GM21515 (cell line): ENCODE data around the gene CYP2C18.
"Not testable (repeated sequence)": the region's sequence is repeated elsewhere in the genome, so short reads cannot be mapped to it uniquely, and the experiment has no call there.

ENCODE experiments used
- ATAC-seq: cut with Tn5 transposase; IDR thresholded peaks from one replicate; pipeline ENCODE4 v1.9.1; 2021; ENCODE audit not compliant: unreplicated experiment

The CYP2C18 gene

DNA sequence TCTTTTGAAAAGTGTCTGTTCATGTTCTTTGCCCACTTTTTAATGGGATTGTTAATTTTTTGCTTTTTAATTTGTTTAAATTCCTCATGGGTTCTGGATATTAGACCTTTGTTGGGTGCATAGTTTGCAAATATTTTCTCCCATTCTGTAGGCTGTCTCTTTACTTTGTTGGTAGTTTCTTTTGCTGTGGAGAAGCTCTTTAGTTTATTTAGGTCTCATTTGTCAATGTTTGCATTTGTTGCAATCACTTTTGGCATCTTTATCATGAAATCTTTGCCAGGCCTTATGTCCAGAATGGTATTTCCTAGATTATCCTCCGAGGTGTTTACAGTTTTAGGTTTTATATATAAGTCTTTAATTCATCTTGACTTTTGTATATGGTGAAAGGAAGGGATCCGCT, 55.1 kb downstream of the CYP2C18 start:
- no peak for ATAC-seq

DNA sequence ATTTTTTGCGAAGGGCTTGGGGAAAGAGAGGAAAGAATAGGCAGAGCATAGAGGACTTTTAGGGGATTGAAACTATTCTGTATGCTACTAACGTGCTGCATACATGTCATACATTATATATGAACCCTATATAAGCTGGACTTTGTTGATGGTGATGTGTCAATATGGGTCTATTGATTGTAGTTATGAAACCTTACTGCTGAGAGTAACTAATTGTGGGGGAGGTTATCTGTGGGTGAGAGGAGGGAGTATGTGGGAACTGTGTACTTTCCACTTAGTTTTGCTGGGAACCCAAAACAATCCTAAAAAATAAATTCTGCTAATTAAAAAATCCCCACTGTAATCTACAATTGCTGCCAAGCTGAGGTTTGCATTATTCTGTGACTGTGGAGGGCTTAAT, 63.6 kb downstream of the CYP2C18 start:
- ATAC-seq = no peak

DNA sequence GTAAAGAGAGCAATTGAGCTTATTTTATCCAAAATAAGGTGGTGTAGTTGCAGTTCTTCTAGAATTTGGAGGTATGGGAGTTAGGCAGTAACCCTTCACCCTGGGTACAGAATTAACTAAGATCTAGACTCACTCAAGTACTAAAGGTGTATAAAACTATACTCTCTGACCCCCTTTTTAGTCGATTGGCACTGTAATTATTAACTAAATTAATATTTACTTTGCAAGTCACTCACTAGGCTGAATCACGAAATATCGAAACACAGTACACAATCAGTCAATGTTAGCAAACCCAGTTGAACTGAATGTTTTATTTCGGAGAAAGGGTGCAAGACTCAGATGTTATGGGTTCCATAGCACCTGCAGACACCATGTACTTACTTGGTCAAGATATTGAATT, 64.3 kb downstream of the CYP2C18 start:
- no peak for ATAC-seq

DNA sequence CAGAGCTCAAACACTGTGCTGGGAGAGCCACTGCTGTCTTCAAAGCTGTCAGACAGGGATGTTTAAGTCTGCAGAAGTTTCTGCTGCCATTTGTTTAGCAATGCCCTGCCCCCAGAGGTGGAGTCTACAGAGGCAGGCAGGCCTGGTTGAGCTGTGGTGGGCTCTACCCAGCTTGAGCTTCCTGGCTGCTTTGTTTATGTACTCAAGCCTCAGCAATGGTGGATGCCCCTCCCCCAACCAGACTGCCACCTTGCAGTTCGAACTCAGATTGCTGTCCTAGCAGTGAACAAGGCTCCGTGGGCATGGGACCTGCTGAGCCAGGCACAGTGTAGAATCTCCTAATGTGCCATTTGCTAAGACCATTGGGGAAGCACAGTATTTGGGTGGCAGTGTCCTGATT, 74.4 kb downstream of the CYP2C18 start:
- no peak for ATAC-seq

DNA sequence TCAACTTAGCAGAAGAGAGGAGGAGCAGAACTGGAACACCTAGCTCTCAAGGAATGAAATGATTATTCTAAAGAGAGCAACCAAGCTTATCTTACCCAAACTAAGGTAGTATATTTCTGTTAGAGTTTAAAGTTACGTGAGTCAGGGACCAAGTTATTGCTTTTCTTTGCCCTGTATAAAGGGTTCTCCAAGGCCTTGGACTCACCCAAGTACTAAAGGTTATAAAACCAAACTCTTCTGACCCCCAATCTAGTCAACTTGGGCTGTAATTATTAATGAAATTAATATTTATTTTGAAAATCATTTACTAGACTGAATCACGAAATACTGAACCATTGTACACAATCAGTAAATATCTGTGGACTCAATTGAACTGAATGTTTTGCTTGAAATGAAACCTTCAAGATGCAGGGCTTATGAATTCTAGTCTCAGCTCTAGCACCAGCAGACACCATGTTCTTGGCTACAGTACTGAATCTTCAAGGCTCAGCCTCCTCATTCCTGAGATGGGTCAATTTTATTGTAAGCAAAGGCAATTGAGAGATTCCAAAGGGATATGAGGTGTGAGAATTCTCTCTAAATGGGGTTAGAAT, 77.2 kb downstream of the CYP2C18 start:
- ATAC-seq = no peak

DNA sequence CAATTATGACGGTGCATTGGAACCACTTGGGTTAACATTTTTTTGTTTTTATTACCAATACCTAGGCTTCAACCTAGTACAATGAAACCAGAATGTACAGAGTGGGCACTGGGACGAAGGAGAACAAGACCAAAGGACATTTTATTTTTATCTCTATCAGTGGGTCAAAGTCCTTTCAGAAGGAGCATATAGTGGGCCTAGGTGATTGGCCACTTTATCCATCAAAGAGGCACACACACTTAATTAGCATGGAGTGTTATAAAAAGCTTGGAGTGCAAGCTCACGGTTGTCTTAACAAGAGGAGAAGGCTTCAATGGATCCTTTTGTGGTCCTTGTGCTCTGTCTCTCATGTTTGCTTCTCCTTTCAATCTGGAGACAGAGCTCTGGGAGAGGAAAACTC, 78.9 kb downstream of the CYP2C18 start, which contains the start of gene CYP2C19:
TSS of gene CYP2C19 (plus strand) at position 289 of the 400 bp plus-strand sequence. CDS start at position 314, 25 bp downstream.
- no peak for ATAC-seq

DNA sequence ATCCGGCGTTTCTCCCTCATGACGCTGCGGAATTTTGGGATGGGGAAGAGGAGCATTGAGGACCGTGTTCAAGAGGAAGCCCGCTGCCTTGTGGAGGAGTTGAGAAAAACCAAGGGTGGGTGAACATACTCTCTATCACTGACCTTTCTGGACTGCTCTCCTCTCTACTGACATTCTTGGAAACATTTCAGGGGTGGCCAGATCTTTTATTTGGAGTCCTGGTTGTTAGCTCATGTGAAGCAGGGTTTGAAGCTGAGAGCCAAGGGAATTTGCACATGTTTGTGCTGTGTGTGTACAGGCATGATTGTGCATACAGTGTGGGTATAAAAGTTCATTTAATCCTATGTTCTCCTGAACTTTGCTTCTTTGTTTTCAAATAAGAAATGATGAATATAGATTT, 91.9 kb downstream of the CYP2C18 start:
- ATAC-seq = not testable (repeated sequence)

DNA sequence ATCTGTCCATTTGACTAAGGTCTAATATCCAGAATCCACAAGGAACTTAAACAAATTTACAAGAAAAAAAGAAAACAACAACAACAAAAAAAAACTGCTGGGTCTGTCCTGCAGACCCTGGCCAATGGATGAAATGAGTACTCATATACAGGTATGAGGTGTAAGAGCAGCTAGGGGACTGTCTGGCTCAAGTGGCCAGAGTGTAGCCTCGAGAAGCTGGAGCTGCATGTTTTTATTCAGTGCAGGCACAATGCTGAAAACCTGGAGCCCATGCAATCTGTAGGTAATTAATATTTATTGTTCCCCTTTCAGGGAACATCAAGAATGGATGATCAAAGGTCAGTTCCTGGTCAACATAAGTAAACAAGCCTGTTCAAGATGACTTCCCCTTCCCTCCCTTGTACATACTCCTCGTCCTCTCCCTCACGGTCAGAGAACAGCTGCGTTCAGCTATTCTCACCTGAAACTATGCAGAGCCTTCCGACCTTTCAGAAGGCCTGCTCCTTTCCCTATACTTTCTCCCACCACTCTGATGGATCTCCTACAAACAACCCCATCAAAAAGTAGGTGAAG, 94.4 kb downstream of the CYP2C18 start:
- ATAC-seq = no peak

DNA sequence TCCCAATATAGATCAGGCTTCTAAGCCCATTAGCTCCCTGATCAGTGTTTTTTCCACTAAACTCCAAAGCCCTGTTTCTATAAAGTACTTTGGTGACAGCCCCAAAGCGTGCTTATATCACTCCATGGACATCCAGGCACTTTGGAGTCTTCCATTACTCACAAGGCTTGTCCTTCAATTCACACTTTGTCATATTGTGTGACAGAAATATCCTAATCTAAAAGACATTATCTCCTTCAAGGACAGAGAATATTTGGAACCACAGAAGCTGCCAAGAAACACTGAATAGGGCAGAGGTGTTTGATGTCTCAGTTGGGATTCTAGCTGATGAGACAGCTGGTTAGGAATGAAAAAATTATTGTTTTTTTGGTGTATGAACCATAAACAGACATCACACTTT, 97.3 kb downstream of the CYP2C18 start:
- ATAC-seq = no peak

DNA sequence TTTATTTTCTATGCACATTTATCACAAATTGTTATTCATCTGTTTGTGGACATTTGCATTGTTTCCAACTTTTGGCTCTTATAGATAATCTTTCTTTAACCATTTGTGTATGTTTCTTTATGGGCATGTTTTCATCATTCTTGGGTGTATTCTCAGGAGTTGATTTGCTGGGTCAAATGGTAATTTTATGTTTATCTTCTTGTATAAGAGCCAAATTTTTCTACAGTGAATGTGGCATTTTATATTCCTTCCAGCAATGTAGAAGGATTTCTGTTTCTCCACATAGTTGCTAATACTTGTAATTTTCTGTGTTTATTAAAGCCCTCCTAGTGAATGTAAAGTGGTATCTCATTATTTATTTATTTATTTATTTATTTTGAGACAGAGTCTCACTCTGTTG, 100.7 kb downstream of the CYP2C18 start:
- ATAC-seq = no peak

DNA sequence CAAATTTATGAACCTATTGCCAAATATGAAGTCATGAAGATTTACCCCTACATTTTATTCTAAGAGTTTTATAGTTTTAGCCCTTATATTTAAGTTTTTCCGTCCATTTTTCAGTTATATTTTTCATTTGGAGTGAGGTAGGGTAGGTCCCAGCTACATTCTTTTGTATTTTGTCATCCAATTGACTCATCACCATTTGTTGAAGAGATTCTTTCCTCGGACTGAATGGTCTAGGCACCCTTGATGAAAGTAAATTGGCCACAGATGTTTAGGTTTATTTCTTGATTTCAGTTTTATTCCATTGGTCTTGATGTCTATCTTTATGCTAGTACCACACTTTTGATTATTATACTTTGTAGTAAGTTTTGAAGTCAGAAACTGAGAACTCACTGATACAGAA, 101.7 kb downstream of the CYP2C18 start:
- no peak for ATAC-seq
